Natural killer cell (primary cell): ENCODE measurements around the gene MRAS. TPM values are rescaled to one million over a fixed set of nuclear protein-coding genes. Genes with fewer than 3 reads are reported as not detected.

Source experiments
- ATAC-seq, 3 donors: fragments of 150-1000 bp in 2 of 3; fragments of 200-7000 bp in 1 of 3; cut with Tn5 transposase; 1 replicate in 1 of 3; 2 replicates in 2 of 3; pipeline ENCODE4 v1.10.0; 2021; ENCODE audit warnings: mild to moderate bottlenecking in 2 of 3, moderate library complexity in 2 of 3
- DNase-seq, 2 donors: peaks; one replicate each; pipeline versions ENCODE4 v3.0.0 to v3.0.0-alpha.2; 2013 to 2021; ENCODE audit warnings: mixed read lengths in 1 of 2
- H3K27ac ChIP-seq: one replicate; pipeline ENCODE4 v1.5.1; 2013; ENCODE audit warnings: mild to moderate bottlenecking, low read length
- H3K27me3 ChIP-seq: one replicate; pipeline ENCODE4 v1.6.1; 2013; ENCODE audit warnings: low read length; ENCODE audit not compliant: control insufficient read depth, insufficient read depth
- H3K36me3 ChIP-seq: one replicate; pipeline ENCODE4 v1.6.1; 2013; ENCODE audit warnings: low read length; ENCODE audit not compliant: control insufficient read depth, insufficient read depth
- H3K4me1 ChIP-seq: one replicate; pipeline ENCODE4 v1.6.1; 2013; ENCODE audit warnings: low read length; ENCODE audit not compliant: control insufficient read depth, insufficient read depth
- H3K4me3 ChIP-seq: one replicate; pipeline ENCODE4 v1.5.1; 2013; ENCODE audit warnings: low read length
- H3K9me3 ChIP-seq: one replicate; pipeline ENCODE4 v1.6.1; 2013; ENCODE audit warnings: low read length; ENCODE audit not compliant: control insufficient read depth, insufficient read depth
- H3K27ac Mint-ChIP-seq, 2 donors: one replicate each; pipeline ENCODE4 v1.8.0; 2022; ENCODE audit warnings: mild to moderate bottlenecking in 2 of 2, mixed read lengths in 2 of 2, moderate library complexity in 1 of 2
- H3K27me3 Mint-ChIP-seq, 2 donors: one replicate each; pipeline ENCODE4 v1.8.0; 2022; ENCODE audit warnings: low read depth in 2 of 2, mixed read lengths in 2 of 2
- H3K36me3 Mint-ChIP-seq: one replicate; pipeline ENCODE4 v1.8.0; 2022; ENCODE audit warnings: mixed read lengths
- H3K4me1 Mint-ChIP-seq, 2 donors: one replicate each; pipeline ENCODE4 v1.8.0; 2022; ENCODE audit warnings: mixed read lengths in 2 of 2
- H3K4me3 Mint-ChIP-seq: one replicate; pipeline ENCODE4 v1.8.0; 2022; ENCODE audit warnings: mild to moderate bottlenecking, moderate library complexity, mixed read lengths
- H3K9me3 Mint-ChIP-seq, 2 donors: one replicate each; pipeline ENCODE4 v1.8.0; 2022; ENCODE audit warnings: mixed read lengths in 2 of 2
- CTCF ChIP-seq: fragments of 200-600 bp; IDR thresholded peaks from one replicate; pipeline ENCODE4 v1.8.0; 2022; ENCODE audit warnings: antibody characterized with exemption
- WGBS: methylation state at CpG from one replicate; pipeline ENCODE4 v1.1.7; 2013; ENCODE audit warnings: missing lambda C conversion rate; ENCODE audit not compliant: insufficient coverage; 5-methylcytosine and 5-hydroxymethylcytosine counted together
- intact Hi-C: fragments of 100-400 bp; cut with micrococcal nuclease; formaldehyde crosslinking; loops from one replicate; pipeline ENCODE4 v1.14.2; 2022
- total RNA-seq, 4 donors: library from RNA; stranded (reverse); fragments of 120-200 nt in 1 of 4; gene quantifications; one replicate each; pipeline versions ENCODE4 v1.2.3 to v1.2.4, GENCODE V29; 2013 to 2022

The MRAS gene
- total RNA-seq, 3 donors from 2014 or later (not counting 1 experiment from before 2014, with no cell fraction given), result 1.2 to 4.9 (median 2.4) TPM

GRCh38 chr3:138390582-138390932 is 42.2 kb downstream of the MRAS start:
- Histone ChIP-seq H3K36me3 (no peaks in the 10 kb centered on the region), H3K27me3 (no peaks in the 10 kb centered on the region), H3K4me3 (no peak overlapping the region), H3K27ac (no peak overlapping the region), H3K4me1 (no peaks in the 10 kb centered on the region), H3K9me3 (no peaks in the 10 kb centered on the region)
- H3K9me3 Mint-ChIP-seq, result no peaks in the 10 kb centered on the region
- DNase-seq (no peak), ATAC-seq (no peak)
- no peaks in the 10 kb centered on the region for H3K36me3 Mint-ChIP-seq
- intact Hi-C loops, result no loop called here
- H3K27ac Mint-ChIP-seq, result no peak overlapping the region
- H3K4me3 Mint-ChIP-seq, result no peak overlapping the region
- no peaks in the 10 kb centered on the region for H3K4me1 Mint-ChIP-seq
- no peaks in the 10 kb centered on the region for H3K27me3 Mint-ChIP-seq
- no peak for TF ChIP-seq CTCF
- WGBS, result no CpG with 5 or more reads among the region's 2 CpGs

DNA sequence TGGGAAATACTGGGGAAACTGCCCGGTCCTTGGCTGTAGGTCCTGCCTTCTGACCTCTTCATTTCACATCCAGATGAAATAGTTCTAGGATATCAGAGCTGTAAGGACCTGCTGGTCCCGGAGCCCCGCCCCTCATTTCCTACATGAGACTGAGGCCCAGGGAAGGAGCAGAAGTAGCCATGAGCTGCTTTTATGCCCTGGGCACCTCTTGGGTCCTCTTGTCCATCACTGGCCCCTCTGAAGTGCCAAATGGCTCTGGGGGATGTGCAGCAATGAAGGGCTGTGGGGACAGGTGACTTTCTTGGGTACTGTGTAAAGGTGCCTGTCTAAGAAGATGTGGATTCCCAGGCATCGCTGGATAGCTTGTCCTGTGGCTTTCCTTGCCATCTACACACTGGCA is 45.8 kb downstream of the MRAS start:
- no peaks in the 10 kb centered on the region for H3K4me1 Mint-ChIP-seq
- Histone ChIP-seq H3K27ac (no peak overlapping the region), H3K27me3 (no peaks in the 10 kb centered on the region), H3K36me3 (no peaks in the 10 kb centered on the region), H3K9me3 (no peaks in the 10 kb centered on the region), H3K4me1 (no peaks in the 10 kb centered on the region), H3K4me3 (no peak overlapping the region)
- no peak overlapping the region for H3K4me3 Mint-ChIP-seq
- WGBS, result 92% methylated on average over 4 of the region's 4 CpGs
- no peak for TF ChIP-seq CTCF
- H3K27me3 Mint-ChIP-seq, result no peaks in the 10 kb centered on the region
- H3K9me3 Mint-ChIP-seq, result no peaks in the 10 kb centered on the region
- DNase-seq (no peak), ATAC-seq (no peak)
- no peak overlapping the region for H3K27ac Mint-ChIP-seq
- intact Hi-C loops, result no loop called here
- no peaks in the 10 kb centered on the region for H3K36me3 Mint-ChIP-seq

- Mint-ChIP-seq H3K27me3 (no peaks in the 10 kb centered on the region), H3K9me3 (no peaks in the 10 kb centered on the region), H3K36me3 (no peaks in the 10 kb centered on the region), H3K4me3 (no peak overlapping the region), H3K4me1 (no peaks in the 10 kb centered on the region), H3K27ac (no peak overlapping the region)
- ATAC-seq (no peak), DNase-seq (no peak)
- no peak for TF ChIP-seq CTCF
- no peaks in the 10 kb centered on the region for H3K4me1 ChIP-seq
- H3K9me3 ChIP-seq, result no peaks in the 10 kb centered on the region
- H3K27ac ChIP-seq, result no peak overlapping the region
- intact Hi-C loops, result no loop called here
- 94% methylated on average over 5 of the region's 5 CpGs for WGBS
- no peaks in the 10 kb centered on the region for H3K36me3 ChIP-seq
- H3K4me3 ChIP-seq, result no peak overlapping the region
- H3K27me3 ChIP-seq, result no peaks in the 10 kb centered on the region
Observed at GRCh38 chr3:138394686-138395085, 46.3 kb downstream of the MRAS start.

- Histone ChIP-seq H3K4me3 (no peak overlapping the region), H3K36me3 (no peaks in the 10 kb centered on the region), H3K9me3 (no peaks in the 10 kb centered on the region), H3K4me1 (no peaks in the 10 kb centered on the region), H3K27ac (no peak overlapping the region), H3K27me3 (no peaks in the 10 kb centered on the region)
- Mint-ChIP-seq H3K27ac (no peak overlapping the region), H3K27me3 (peaks cover 0 to 4% of the 10 kb centered on the region in 2 donors), H3K9me3 (no peaks in the 10 kb centered on the region), H3K4me3 (no peak overlapping the region), H3K36me3 (no peaks in the 10 kb centered on the region), H3K4me1 (no peaks in the 10 kb centered on the region)
- ATAC-seq (no peak), DNase-seq (no peak)
- 83% methylated on average over 12 of the region's 12 CpGs for WGBS
- intact Hi-C loops, result no loop called here
- TF ChIP-seq CTCF, result no peak
Observed at GRCh38 chr3:138395865-138396751, 47.7 kb downstream of the MRAS start.
